Lung (tissue), 16 donors: ENCODE measurements around the gene PRSS12. TPM values are rescaled to one million over a fixed set of nuclear protein-coding genes. Genes with fewer than 3 reads are reported as not detected.
"Not testable (repeated sequence)": the region's sequence is repeated elsewhere in the genome, so short reads cannot be mapped to it uniquely, and the experiment has no call there.

ENCODE experiments used
- ATAC-seq: fragments of 200-7000 bp; cut with Tn5 transposase; one replicate; pipeline ENCODE4 v1.9.1; 2020; ENCODE audit warnings: moderate number of reproducible peaks; ENCODE audit not compliant: insufficient read depth, low FRiP score
- DNase-seq, 3 donors: peaks; one replicate each; pipeline ENCODE4 v3.0.0-alpha.2; 2013 to 2017
- H3K27ac ChIP-seq, 2 donors: one replicate each; pipeline ENCODE4 v1.5.1; 2013; ENCODE audit warnings: mild to moderate bottlenecking in 2 of 2, moderate library complexity in 2 of 2, control low read depth in 1 of 2, inconsistent platforms in 1 of 2, low read depth in 1 of 2, low read length in 1 of 2
- H3K27me3 ChIP-seq, 3 donors: one replicate each; pipeline ENCODE4 v1.5.1; 2013; ENCODE audit warnings: low read length in 2 of 3; ENCODE audit not compliant: control insufficient read depth in 3 of 3, insufficient read depth in 3 of 3
- H3K36me3 ChIP-seq, 4 donors: one replicate each; pipeline ENCODE4 v1.5.1; 2013; ENCODE audit warnings: low read length in 4 of 4, mild to moderate bottlenecking in 1 of 4, moderate library complexity in 1 of 4; ENCODE audit not compliant: control insufficient read depth in 4 of 4, insufficient read depth in 4 of 4
- H3K4me1 ChIP-seq, 5 donors: one replicate each; pipeline ENCODE4 v1.5.1; 2013; ENCODE audit warnings: low read length in 5 of 5, mild to moderate bottlenecking in 2 of 5, moderate library complexity in 1 of 5; ENCODE audit not compliant: control insufficient read depth in 5 of 5, insufficient read depth in 5 of 5
- H3K4me3 ChIP-seq: one replicate; pipeline ENCODE4 v1.5.1; 2013; ENCODE audit warnings: mild to moderate bottlenecking, control low read depth, moderate library complexity
- H3K9ac ChIP-seq, 2 donors: one replicate each; pipeline ENCODE4 v1.5.1; 2013; ENCODE audit warnings: low read length in 2 of 2, control low read depth in 1 of 2; ENCODE audit not compliant: insufficient read depth in 1 of 2
- H3K9me3 ChIP-seq, 4 donors: one replicate each; pipeline ENCODE4 v1.5.1; 2013; ENCODE audit warnings: low read length in 3 of 4, mild to moderate bottlenecking in 1 of 4, moderate library complexity in 1 of 4; ENCODE audit not compliant: control insufficient read depth in 4 of 4, insufficient read depth in 3 of 4
- CTCF ChIP-seq: IDR thresholded peaks from 2 replicates; pipeline ENCODE4 v1.5.1; 2012; ENCODE audit warnings: mild to moderate bottlenecking; ENCODE audit errors: control extremely low read depth, extremely low read depth
- WGBS, 2 donors: extraction: QIAGEN DNeasy Blood & Tissue Kit; methylation state at CpG; one replicate each; pipeline ENCODE4 v1.1.7; 2013; 5-methylcytosine and 5-hydroxymethylcytosine counted together
- long read RNA-seq, 5 donors: transcript quantifications; one replicate each; lab custom pipeline, GENCODE V29; 2026
- polyA plus RNA-seq, 2 donors: library from polyadenylated mRNA; stranded (reverse); fragments of 200-250 nt; gene quantifications; one replicate each; pipeline ENCODE4 v1.2.1, GENCODE V29; 2013
- total RNA-seq, 2 donors: library from RNA; depleted of rRNA in 1 of 2; stranded (reverse); fragments of >200 nt in 1 of 2; gene quantifications; one replicate each; pipeline ENCODE4 v1.2.1, GENCODE V29; 2014 to 2021
- donor health status: control.
- donor health status: control.
- donor health status: Bipolar disorder and iron deficiency.
- donor health status: healthy.
- donor health status: DM: yes; HTN: yes; CAD: no.

Gene PRSS12
- total RNA-seq = 10 to 100 TPM; 12.4 to 55.0 TPM
- polyA plus RNA-seq = 1 to 10 TPM; 2.9 to 4.0 TPM
- long read RNA-seq, donor 1, full-length matches to known transcripts = 15 of 15 reads
- long read RNA-seq, donor 1, partial matches to known transcripts = 0 of 15 reads
- long read RNA-seq, donor 1, other reads (novel, unspliced or antisense) = 0 of 15 reads
- long read RNA-seq, donor 2, full-length matches to known transcripts = 2 of 2 reads
- long read RNA-seq, donor 2, partial matches to known transcripts = 0 of 2 reads
- long read RNA-seq, donor 2, other reads (novel, unspliced or antisense) = 0 of 2 reads
- long read RNA-seq, donor 3, full-length matches to known transcripts = 1 of 1 reads
- long read RNA-seq, donor 3, partial matches to known transcripts = 0 of 1 reads
- long read RNA-seq, donor 3, other reads (novel, unspliced or antisense) = 0 of 1 reads
- long read RNA-seq, donor 4 = 0 reads
- long read RNA-seq, donor 5, full-length matches to known transcripts = 3 of 11 reads
- long read RNA-seq, donor 5, partial matches to known transcripts = 8 of 11 reads
- long read RNA-seq, donor 5, other reads (novel, unspliced or antisense) = 0 of 11 reads

GRCh38 chr4:118352843-118353533 lies at the start of gene PRSS12:
PRSS12 (minus strand) TSS chr4:118353003; CDS start chr4:118352720, 283 bp downstream.
- peak; percentile 91 for ATAC-seq
- DNase-seq = peak; percentile 73 to 85 (median 79)
- H3K27ac ChIP-seq = peak within 1 kb of the TSS in 1 of 2 donors; percentile 26
- peaks cover 0 to 2% (median 0%) of the 10 kb centered on the region in 4 donors for H3K9me3 ChIP-seq
- peak within 1 kb of the TSS; percentile 51 to 55 for H3K9ac ChIP-seq
- TF ChIP-seq CTCF = no peak
- peak within 1 kb of the TSS; percentile 45 for H3K4me3 ChIP-seq
- no peaks in the 10 kb centered on the region for H3K36me3 ChIP-seq
- H3K4me1 ChIP-seq = peaks cover 0 to 23% (median 11%) of the 10 kb centered on the region in 5 donors
- WGBS, 2 donors = 2 to 3% methylated on average over 38 to 59 of the region's 59 CpGs
- peaks cover 0 to 23% (median 3%) of the 10 kb centered on the region in 3 donors for H3K27me3 ChIP-seq

DNA sequence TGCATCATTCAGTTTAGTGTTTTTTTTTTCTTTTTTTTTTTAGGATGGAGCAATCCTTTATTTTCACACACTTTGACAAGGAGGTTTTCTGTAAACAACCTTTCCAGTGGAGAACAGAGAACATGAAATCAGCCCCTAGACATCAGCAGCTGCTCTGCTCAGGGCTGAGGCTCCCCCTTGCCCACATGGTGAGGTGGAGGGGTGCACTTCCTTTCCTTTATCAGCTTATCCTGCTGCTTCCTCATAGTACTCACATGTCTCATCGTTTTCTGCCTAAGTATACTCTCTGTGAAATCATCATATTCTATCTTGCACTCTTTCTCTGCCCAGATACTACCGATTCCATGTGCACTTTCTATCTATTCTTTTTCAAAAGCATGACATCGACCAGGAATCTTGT lies 47.6 kb upstream of the PRSS12 start:
- Histone ChIP-seq H3K9me3 (peaks cover 0 to 6% (median 0%) of the 10 kb centered on the region in 4 donors), H3K36me3 (no peaks in the 10 kb centered on the region), H3K27me3 (no peaks in the 10 kb centered on the region), H3K27ac (no peak overlapping the region), H3K9ac (no peak overlapping the region), H3K4me1 (peaks cover 0 to 3% (median 0%) of the 10 kb centered on the region in 5 donors), H3K4me3 (no peak overlapping the region)
- ATAC-seq (no peak), DNase-seq (no peak)
- WGBS, 2 donors = 39 to 44% methylated on average over 3 of the region's 3 CpGs
- TF ChIP-seq CTCF = no peak

- not testable (repeated sequence) for ATAC-seq, H3K4me1 ChIP-seq, H3K36me3 ChIP-seq, H3K9me3 ChIP-seq, H3K27ac ChIP-seq, H3K9ac ChIP-seq, H3K27me3 ChIP-seq, H3K4me3 ChIP-seq, DNase-seq
- 47 to 82% methylated on average over 4 of the region's 4 CpGs for WGBS, 2 donors
These were observed 47.1 kb upstream of the PRSS12 start for GRCh38 chr4:118399883-118400282.
